Heart right ventricle (tissue), 16 donors: ENCODE measurements around the gene AAK1. TPM values are rescaled to one million over a fixed set of nuclear protein-coding genes. Genes with fewer than 3 reads are reported as not detected.
"Not testable (repeated sequence)": the region's sequence is repeated elsewhere in the genome, so short reads cannot be mapped to it uniquely, and the experiment has no call there.

Experiments
- ATAC-seq, 8 donors: fragments of 200-7000 bp; cut with Tn5 transposase; one replicate each; pipeline ENCODE4 v1.9.1; 2020; ENCODE audit warnings: mild to moderate bottlenecking in 8 of 8, moderate library complexity in 8 of 8, moderate number of reproducible peaks in 1 of 8
- DNase-seq, 2 donors: peaks; one replicate each; pipeline ENCODE4 v3.0.0-alpha.2; 2020
- H3K27ac ChIP-seq, 10 donors: fragments of 200-600 bp; sonication (generic) in 2 of 10; one replicate each; pipeline versions ENCODE4 v1.5.0 to v1.8.0; 2020 to 2022; ENCODE audit warnings: mild to moderate bottlenecking in 3 of 10
- H3K27me3 ChIP-seq, 7 donors: fragments of 200-600 bp; one replicate each; pipeline ENCODE4 v1.8.0; 2021 to 2022; ENCODE audit warnings: mild to moderate bottlenecking in 2 of 7
- H3K36me3 ChIP-seq, 9 donors: fragments of 200-600 bp; sonication (generic) in 1 of 9; one replicate each; pipeline versions ENCODE4 v1.5.0 to v1.8.0; 2020 to 2022; ENCODE audit warnings: mild to moderate bottlenecking in 2 of 9
- H3K4me1 ChIP-seq, 9 donors: fragments of 200-600 bp; sonication (generic) in 1 of 9; one replicate each; pipeline versions ENCODE4 v1.5.0 to v1.8.0; 2020 to 2022; ENCODE audit warnings: mild to moderate bottlenecking in 4 of 9
- H3K4me3 ChIP-seq, 10 donors: fragments of 200-600 bp; sonication (generic) in 2 of 10; one replicate each; pipeline versions ENCODE4 v1.5.0 to v1.8.0; 2020 to 2022; ENCODE audit warnings: mild to moderate bottlenecking in 7 of 10, moderate library complexity in 2 of 10
- H3K9me3 ChIP-seq, 11 donors: fragments of 200-600 bp in 10 of 11; sonication (generic) in 2 of 11; one replicate each; pipeline versions ENCODE4 v1.5.0 to v1.8.0; 2013 to 2022; ENCODE audit warnings: mild to moderate bottlenecking in 2 of 11, control low read depth in 1 of 11, moderate library complexity in 1 of 11
- WGBS, 2 donors: extraction: QIAGEN DNeasy Blood & Tissue Kit; methylation state at CpG; one replicate each; pipeline ENCODE4 v1.1.7; 2013; ENCODE audit warnings: inconsistent platforms in 1 of 2; 5-methylcytosine and 5-hydroxymethylcytosine counted together
- intact Hi-C, 10 donors: fragments of 100-400 bp; cut with DNase I; formaldehyde crosslinking; loops; one replicate each; pipeline versions ENCODE4 v1.11.1 to v1.14.2; 2022
- polyA plus RNA-seq, 2 donors: library from polyadenylated mRNA; stranded (reverse); fragments of 200-250 nt; gene quantifications; one replicate each; pipeline ENCODE4 v1.2.3, GENCODE V29; 2013
- total RNA-seq, 10 donors: library from RNA; stranded (reverse); fragmentation: NEBNext Ultra II Directional in 3 of 10; extraction: Animal tissue kit (Norgen Biotek cat#: 25700) in 3 of 10; gene quantifications; one replicate each; pipeline versions ENCODE4 v1.2.1 to v1.2.4, GENCODE V29; 2021 to 2023
- TF ChIP-seq, protein P1 (sequence below), 9 donors: fragments of 200-600 bp; sonication (generic) in 2 of 9; IDR thresholded peaks; one replicate each; pipeline versions ENCODE4 v1.5.0 to v1.8.0; 2021 to 2022; ENCODE audit warnings: antibody characterized with exemption in 9 of 9, mild to moderate bottlenecking in 5 of 9, moderate library complexity in 1 of 9
- donor health status: Arrhythmogenic right ventricular cardiomyopathy.
- donor health status: ischemic (EF 13 %, LVEDD 7.1; RV severe dilation, severe dysfunction).
- donor health status: healthy with polysubstance abuse.
- donor health status: DM: no; HTN: yes; CAD: no.
- donor health status: DM: no; HTN: no; CAD: no.
- donor health status: ischemic (EF 25% LVEDD 6.9; RV normal size, moderate dysfunction).
- donor health status: ischemic (EF 25% LVEDD 5.7; RV mildly dilated, moderate dysfunction).
- donor health status: healthy.
- donor health status: DM: yes; HTN: yes; CAD: no.
- donor health status: Ischemic cardiomyopathy.
- donor health status: ischemic (EF 35%, LVEDD 5.7; RV mildly dilated, moderate dysfunction).
- donor health status: nonischemic (EF 11% LVEDD 7.7; RV severe dilation, severe dysfunction).
- donor health status: DM: yes; HTN: yes; CAD: no.
- donor health status: PGD.
- donor health status: ischemic (EF 29% LVEDD 5.4; RV normal size, mild dysfunction).
- donor health status: nonischemic (EF 23%, LVEDD 6.1; RV moderate dilation, normal function).

AAK1 gene
- total and polyA plus RNA-seq, 12 donors: 10.1 to 148 (median 116) TPM

DNA sequence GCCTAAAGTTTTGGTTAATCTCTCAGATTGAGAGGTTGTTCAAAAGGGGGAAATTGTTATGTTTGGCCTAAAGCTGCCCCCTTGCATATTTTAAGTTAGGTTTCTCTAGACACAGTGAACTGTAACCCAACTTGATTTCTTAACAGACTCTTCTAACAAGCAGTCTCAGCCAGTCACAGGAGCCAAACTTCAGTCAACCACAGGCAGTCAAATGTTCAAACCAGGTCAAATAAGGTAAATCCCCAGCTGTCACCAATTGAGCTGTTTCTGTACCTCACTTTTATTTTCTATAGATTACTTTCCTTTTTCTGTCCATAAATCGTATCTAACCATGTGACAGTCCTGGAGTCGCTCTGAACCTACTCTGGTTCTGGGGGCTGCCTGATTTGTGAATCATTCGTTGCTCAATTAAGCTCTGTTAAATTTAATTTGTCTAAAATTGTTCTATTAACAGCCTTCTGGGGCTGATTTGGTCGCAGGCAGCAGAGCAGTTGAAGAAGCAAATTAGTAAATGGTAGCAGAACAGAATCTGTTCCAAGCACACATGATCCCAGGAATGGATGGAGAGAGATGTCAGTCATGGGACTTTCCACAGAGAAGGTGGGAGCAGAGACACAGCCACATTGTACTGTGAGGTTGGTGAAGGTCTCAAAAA, 189.9 kb downstream of the AAK1 start:
- H3K4me1 ChIP-seq: no peaks in the 10 kb centered on the region
- no peaks in the 10 kb centered on the region for H3K9me3 ChIP-seq
- DNase-seq (no peak), ATAC-seq (peak in 1 of 8 donors; percentile 22)
- no peak overlapping the region for H3K4me3 ChIP-seq
- no peaks in the 10 kb centered on the region for H3K36me3 ChIP-seq
- intact Hi-C loops: no loop called here
- no peaks in the 10 kb centered on the region for H3K27me3 ChIP-seq
- 89% methylated on average over 4 of the region's 4 CpGs for WGBS, 2 donors
- TF ChIP-seq, protein P1, sequence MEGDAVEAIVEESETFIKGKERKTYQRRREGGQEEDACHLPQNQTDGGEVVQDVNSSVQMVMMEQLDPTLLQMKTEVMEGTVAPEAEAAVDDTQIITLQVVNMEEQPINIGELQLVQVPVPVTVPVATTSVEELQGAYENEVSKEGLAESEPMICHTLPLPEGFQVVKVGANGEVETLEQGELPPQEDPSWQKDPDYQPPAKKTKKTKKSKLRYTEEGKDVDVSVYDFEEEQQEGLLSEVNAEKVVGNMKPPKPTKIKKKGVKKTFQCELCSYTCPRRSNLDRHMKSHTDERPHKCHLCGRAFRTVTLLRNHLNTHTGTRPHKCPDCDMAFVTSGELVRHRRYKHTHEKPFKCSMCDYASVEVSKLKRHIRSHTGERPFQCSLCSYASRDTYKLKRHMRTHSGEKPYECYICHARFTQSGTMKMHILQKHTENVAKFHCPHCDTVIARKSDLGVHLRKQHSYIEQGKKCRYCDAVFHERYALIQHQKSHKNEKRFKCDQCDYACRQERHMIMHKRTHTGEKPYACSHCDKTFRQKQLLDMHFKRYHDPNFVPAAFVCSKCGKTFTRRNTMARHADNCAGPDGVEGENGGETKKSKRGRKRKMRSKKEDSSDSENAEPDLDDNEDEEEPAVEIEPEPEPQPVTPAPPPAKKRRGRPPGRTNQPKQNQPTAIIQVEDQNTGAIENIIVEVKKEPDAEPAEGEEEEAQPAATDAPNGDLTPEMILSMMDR (IDR thresholded peaks at IDR 0.05): no peak
- H3K27ac ChIP-seq: no peak overlapping the region

DNA sequence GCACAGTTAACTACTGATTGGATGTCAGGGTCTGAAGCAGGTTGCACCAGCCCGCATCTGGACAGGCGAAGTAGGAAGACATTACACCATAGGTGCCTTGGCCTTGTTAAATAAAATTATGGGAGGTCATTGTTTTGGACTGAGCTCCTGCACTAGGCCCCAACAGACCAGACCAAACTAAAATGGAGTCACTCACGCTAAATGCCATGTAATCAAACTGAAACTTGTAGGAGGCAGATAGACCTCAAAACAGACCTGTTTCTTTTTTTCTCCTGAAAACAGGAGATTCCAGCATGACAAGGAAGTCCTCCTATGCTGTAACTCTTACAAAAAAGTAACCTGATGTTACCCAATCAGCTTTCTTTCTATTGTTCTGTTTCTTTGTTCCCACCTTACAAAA, 190.9 kb downstream of the AAK1 start:
- TF ChIP-seq, protein P1 (IDR thresholded peaks at IDR 0.05): no peak
- no peaks in the 10 kb centered on the region for H3K36me3 ChIP-seq
- no peaks in the 10 kb centered on the region for H3K27me3 ChIP-seq
- no peak overlapping the region for H3K27ac ChIP-seq
- DNase-seq (no peak), ATAC-seq (no peak)
- WGBS, 2 donors: 95 to 96% methylated on average over 3 of the region's 3 CpGs
- H3K4me3 ChIP-seq: no peak overlapping the region
- H3K9me3 ChIP-seq: no peaks in the 10 kb centered on the region
- no peaks in the 10 kb centered on the region for H3K4me1 ChIP-seq
- intact Hi-C loops: no loop called here

DNA sequence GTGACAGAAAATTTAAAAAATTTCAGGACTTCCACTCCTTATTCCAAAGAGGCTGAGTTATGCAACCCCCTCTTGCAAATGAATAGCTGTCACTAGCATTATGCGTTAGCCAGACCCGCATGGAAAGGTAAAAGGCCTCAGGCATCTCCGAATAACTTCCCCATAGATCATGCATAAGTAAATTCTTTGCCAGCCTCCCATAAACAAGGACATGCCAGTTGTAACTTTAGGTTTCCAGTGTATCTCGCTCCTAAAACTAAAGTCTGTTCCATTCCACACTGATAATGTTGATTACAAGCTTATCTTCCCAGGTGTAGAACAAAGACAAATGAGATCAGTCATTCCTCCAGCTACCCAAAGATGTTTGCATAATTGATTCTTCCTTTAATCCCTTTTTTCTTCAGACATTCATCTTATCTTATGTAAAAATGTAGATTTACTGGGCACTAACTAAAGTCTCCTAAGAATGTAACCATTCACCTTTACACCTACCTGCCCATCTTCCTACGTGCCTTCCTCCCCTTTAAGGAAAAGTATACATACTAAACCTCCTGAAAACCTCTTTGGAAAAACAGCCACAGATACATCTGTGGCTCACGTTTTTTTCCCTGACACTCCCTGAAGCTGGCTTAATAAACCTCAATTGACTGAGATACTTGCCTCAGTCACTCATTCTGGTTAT, 192.7 kb downstream of the AAK1 start:
- Histone ChIP-seq H3K4me3 (no peak overlapping the region), H3K9me3 (no peaks in the 10 kb centered on the region), H3K4me1 (no peaks in the 10 kb centered on the region), H3K27me3 (no peaks in the 10 kb centered on the region), H3K27ac (no peak overlapping the region), H3K36me3 (no peaks in the 10 kb centered on the region)
- ATAC-seq (no peak), DNase-seq (no peak)
- intact Hi-C loops: no loop called here
- 80 to 83% methylated on average over 6 of the region's 6 CpGs for WGBS, 2 donors
- TF ChIP-seq, protein P1 (IDR thresholded peaks at IDR 0.05): no peak

DNA sequence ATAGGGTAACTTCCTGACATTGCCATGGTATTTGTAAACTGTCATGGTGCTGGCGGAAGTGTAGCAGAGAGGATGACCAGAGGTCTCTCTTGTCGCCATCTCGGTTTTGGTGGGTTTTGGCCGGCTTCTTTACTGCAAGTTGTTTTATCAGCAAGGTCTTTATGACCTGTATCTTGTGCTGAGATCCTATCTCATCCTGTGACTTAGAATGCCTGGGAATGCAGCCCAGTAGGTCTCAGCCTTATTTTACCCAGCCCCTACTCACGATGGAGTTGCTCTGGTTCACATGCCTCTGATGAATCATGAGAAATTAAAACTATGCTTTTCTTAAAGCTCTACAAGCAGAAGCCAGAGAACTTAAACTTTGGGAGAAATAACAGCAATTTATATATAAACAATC, 193.6 kb downstream of the AAK1 start:
- no peak for ATAC-seq

DNA sequence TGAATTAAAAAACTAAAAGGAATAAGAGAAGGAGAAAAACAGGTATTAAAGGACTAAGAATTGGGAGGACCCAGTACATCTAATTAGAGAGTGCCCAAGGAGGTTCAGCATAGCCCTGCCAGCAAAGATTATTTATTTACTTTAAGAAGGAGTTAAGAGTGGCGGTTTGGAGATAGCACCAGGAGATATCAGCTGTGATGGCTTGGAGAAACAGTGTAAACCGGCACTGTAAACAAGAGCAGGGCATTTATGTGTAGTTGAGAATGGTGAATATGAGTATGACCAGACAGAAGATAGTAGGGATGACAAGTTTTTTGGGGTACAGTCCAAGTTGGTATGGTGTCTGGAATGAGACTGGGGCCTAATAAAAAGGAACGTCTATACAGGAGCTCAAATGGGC, 199.9 kb downstream of the AAK1 start:
- H3K4me1 ChIP-seq, H3K36me3 ChIP-seq, H3K9me3 ChIP-seq, H3K27me3 ChIP-seq, DNase-seq, H3K27ac ChIP-seq, H3K4me3 ChIP-seq, intact Hi-C loops, ATAC-seq: not testable (repeated sequence)
- WGBS, 2 donors: 84 to 88% methylated on average over 3 of the region's 3 CpGs

More for the DNA sequence above, 193.6 kb downstream of the AAK1 start:
- intact Hi-C loops: no loop called here
- H3K9me3 ChIP-seq: no peaks in the 10 kb centered on the region
- no peaks in the 10 kb centered on the region for H3K4me1 ChIP-seq
- H3K27me3 ChIP-seq: no peaks in the 10 kb centered on the region
- H3K36me3 ChIP-seq: no peaks in the 10 kb centered on the region
- H3K27ac ChIP-seq: no peak overlapping the region
- 75 to 84% methylated on average over 5 of the region's 5 CpGs for WGBS, 2 donors
- DNase-seq: no peak
- TF ChIP-seq, protein P1 (IDR thresholded peaks at IDR 0.05): no peak
- no peak overlapping the region for H3K4me3 ChIP-seq

DNA sequence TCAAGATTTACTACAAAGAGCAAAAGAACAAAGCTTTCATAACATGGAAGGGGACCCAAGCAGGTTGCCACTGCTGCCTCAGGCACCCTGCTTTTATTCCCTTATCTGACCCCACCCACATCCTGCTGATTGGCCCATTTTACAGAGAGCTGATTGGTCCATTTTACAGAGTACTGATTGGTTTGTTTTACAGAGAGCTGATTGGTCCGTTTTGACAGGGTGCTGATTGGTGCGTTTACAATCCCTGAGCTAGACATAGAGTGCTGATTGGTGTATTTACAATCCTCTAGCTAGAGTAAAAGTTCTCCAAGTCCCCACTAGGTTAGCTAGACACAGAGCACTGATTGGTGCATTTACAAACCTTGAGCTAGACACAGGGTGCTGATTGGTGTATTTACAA, 204.0 kb downstream of the AAK1 start:
- not testable (repeated sequence) for DNase-seq, ATAC-seq, H3K36me3 ChIP-seq, H3K4me3 ChIP-seq, H3K27me3 ChIP-seq, H3K27ac ChIP-seq, H3K9me3 ChIP-seq
- 100% methylated on average over 2 of the region's 2 CpGs for WGBS, 2 donors
- peaks cover 0 to 31% (median 25%) of the 10 kb centered on the region in 9 donors for H3K4me1 ChIP-seq
- intact Hi-C loops: loop anchor here in 2 of 10 donors (5.0 kb wide), 1 partner anchor 52 kb away; the partner anchor contains the start of gene GFPT1 (in 2 of the 2)
